Activated T-cell treated with anti-CD3 and anti-CD28 coated beads, Interleukin-2, amount 50 U/mL, for 72 hours (primary cell): ENCODE results near the gene HOXB5. TPM values are rescaled to one million over a fixed set of nuclear protein-coding genes. Genes with fewer than 3 reads are reported as not detected.

Source experiments
- ATAC-seq, 2 donors: fragments of 150-1000 bp; cut with Tn5 transposase; replicated peaks in 1 of 2; 2 replicates each; pipeline ENCODE4 v1.10.0; 2021; ENCODE audit warnings: moderate library complexity in 2 of 2, mild to moderate bottlenecking in 1 of 2
- DNase-seq, 2 donors: peaks; one replicate each; pipeline ENCODE4 v3.0.0; 2021 to 2022; ENCODE audit warnings: mixed read lengths in 1 of 2
- H3K27ac Mint-ChIP-seq: one replicate; pipeline ENCODE4 v1.8.0; 2022; ENCODE audit warnings: mild to moderate bottlenecking, moderate library complexity, mixed read lengths
- H3K27me3 Mint-ChIP-seq: one replicate; pipeline ENCODE4 v1.8.0; 2022; ENCODE audit warnings: low read depth, mixed read lengths
- H3K36me3 Mint-ChIP-seq, 2 donors: one replicate each; pipeline ENCODE4 v1.8.0; 2022; ENCODE audit warnings: mixed read lengths in 2 of 2, mild to moderate bottlenecking in 1 of 2; ENCODE audit not compliant: insufficient read depth in 2 of 2
- H3K4me1 Mint-ChIP-seq: one replicate; pipeline ENCODE4 v1.8.0; 2022; ENCODE audit warnings: low read depth, mixed read lengths
- H3K4me3 Mint-ChIP-seq, 2 donors: one replicate each; pipeline ENCODE4 v1.8.0; 2022; ENCODE audit warnings: mild to moderate bottlenecking in 2 of 2, mixed read lengths in 2 of 2, moderate library complexity in 2 of 2
- H3K9me3 Mint-ChIP-seq, 2 donors: one replicate each; pipeline ENCODE4 v1.8.0; 2022; ENCODE audit warnings: mixed read lengths in 2 of 2
- total RNA-seq, 2 donors: library from RNA; stranded (reverse); gene quantifications; one replicate each; pipeline ENCODE4 v1.2.3, GENCODE V29; 2022

The HOXB5 gene
- total RNA-seq, 2 donors from 2014 or later, result not detected

- Mint-ChIP-seq H3K9me3 (no peaks in the 10 kb centered on the region), H3K4me1 (peaks cover 56% of the 10 kb centered on the region), H3K36me3 (peaks cover 2 to 3% of the 10 kb centered on the region in 2 donors), H3K27ac (no peak overlapping the region), H3K4me3 (peak overlapping the region; percentile 89 to 95), H3K27me3 (peaks cover 60% of the 10 kb centered on the region)
- ATAC-seq, result no peak
- no peak for DNase-seq
Measured at GRCh38 chr17:48579471-48579759, 14.2 kb downstream of the HOXB5 start.

- H3K27me3 Mint-ChIP-seq, result peaks cover 59% of the 10 kb centered on the region
- DNase-seq (no peak), ATAC-seq (peak; percentile 57 to 71)
- H3K27ac Mint-ChIP-seq, result peak overlapping the region; percentile 58
- H3K9me3 Mint-ChIP-seq, result no peaks in the 10 kb centered on the region
- H3K4me1 Mint-ChIP-seq, result peaks cover 56% of the 10 kb centered on the region
- H3K4me3 Mint-ChIP-seq, result peak overlapping the region; percentile 89 to 95
- H3K36me3 Mint-ChIP-seq, result peaks cover 2 to 3% of the 10 kb centered on the region in 2 donors
Measured at GRCh38 chr17:48578616-48579470, 14.7 kb downstream of the HOXB5 start.

GRCh38 chr17:48577946-48578615, 15.5 kb downstream of the HOXB5 start, which contains the start of gene HOXB4:
HOXB4 (minus strand) TSS chr17:48578350; CDS start chr17:48578319, 31 bp downstream.
- DNase-seq (peak; percentile 73 to 77), ATAC-seq (peak; percentile 72 to 86)
- Mint-ChIP-seq H3K27ac (peak within 1 kb of the TSS; percentile 95), H3K4me1 (peaks cover 55% of the 10 kb centered on the region), H3K27me3 (peaks cover 51% of the 10 kb centered on the region), H3K36me3 (peaks cover 2 to 3% of the 10 kb centered on the region in 2 donors), H3K4me3 (peak within 1 kb of the TSS; percentile 89 to 95), H3K9me3 (no peaks in the 10 kb centered on the region)

GRCh38 chr17:48577330-48577945, 16.1 kb downstream of the HOXB5 start:
- H3K9me3 Mint-ChIP-seq, result no peaks in the 10 kb centered on the region
- ATAC-seq, result peak in 1 of 2 donors; percentile 12

GRCh38 chr17:48576479-48577309, 16.9 kb downstream of the HOXB5 start:
- no peaks in the 10 kb centered on the region for H3K9me3 Mint-ChIP-seq
- H3K36me3 Mint-ChIP-seq, result peaks cover 2 to 3% of the 10 kb centered on the region in 2 donors
- no peak overlapping the region for H3K27ac Mint-ChIP-seq
- H3K4me1 Mint-ChIP-seq, result peaks cover 45% of the 10 kb centered on the region
- no peak for ATAC-seq
- peak overlapping the region; percentile 75 to 78 for H3K4me3 Mint-ChIP-seq
- H3K27me3 Mint-ChIP-seq, result peaks cover 41% of the 10 kb centered on the region
- DNase-seq, result no peak

More at GRCh38 chr17:48577330-48577945, 16.1 kb downstream of the HOXB5 start:
- peaks cover 44% of the 10 kb centered on the region for H3K27me3 Mint-ChIP-seq
- H3K4me1 Mint-ChIP-seq, result peaks cover 49% of the 10 kb centered on the region
- H3K27ac Mint-ChIP-seq, result no peak overlapping the region
- no peak for DNase-seq
- H3K4me3 Mint-ChIP-seq, result peak overlapping the region; percentile 75 to 78
- H3K36me3 Mint-ChIP-seq, result peaks cover 2 to 3% of the 10 kb centered on the region in 2 donors

GRCh38 chr17:48575673-48576478, 17.7 kb downstream of the HOXB5 start:
- peaks cover 33% of the 10 kb centered on the region for H3K27me3 Mint-ChIP-seq
- no peak overlapping the region for H3K27ac Mint-ChIP-seq
- peak overlapping the region in 1 of 2 donors; percentile 37 for H3K4me3 Mint-ChIP-seq

GRCh38 chr17:48575066-48575582, 18.5 kb downstream of the HOXB5 start:
- H3K27me3 Mint-ChIP-seq, result peaks cover 25% of the 10 kb centered on the region
- peaks cover 2 to 3% of the 10 kb centered on the region in 2 donors for H3K36me3 Mint-ChIP-seq
- ATAC-seq (no peak), DNase-seq (no peak)
- H3K4me3 Mint-ChIP-seq, result no peak overlapping the region
- no peak overlapping the region for H3K27ac Mint-ChIP-seq
- no peaks in the 10 kb centered on the region for H3K9me3 Mint-ChIP-seq
- peaks cover 29% of the 10 kb centered on the region for H3K4me1 Mint-ChIP-seq

More at GRCh38 chr17:48575673-48576478, 17.7 kb downstream of the HOXB5 start:
- Mint-ChIP-seq H3K36me3 (peaks cover 2 to 3% of the 10 kb centered on the region in 2 donors), H3K4me1 (peaks cover 37% of the 10 kb centered on the region), H3K9me3 (no peaks in the 10 kb centered on the region)
- no peak for DNase-seq
- ATAC-seq, result no peak

- Mint-ChIP-seq H3K4me3 (no peak overlapping the region), H3K27ac (no peak overlapping the region), H3K4me1 (peaks cover 24% of the 10 kb centered on the region), H3K9me3 (no peaks in the 10 kb centered on the region), H3K27me3 (peaks cover 20% of the 10 kb centered on the region), H3K36me3 (peaks cover 2 to 3% of the 10 kb centered on the region in 2 donors)
- ATAC-seq (no peak), DNase-seq (no peak)
Measured at GRCh38 chr17:48574505-48575065, 19.0 kb downstream of the HOXB5 start.

- no peaks in the 10 kb centered on the region for H3K9me3 Mint-ChIP-seq
- ATAC-seq (no peak), DNase-seq (no peak)
- H3K4me1 Mint-ChIP-seq, result peaks cover 11% of the 10 kb centered on the region
- H3K27ac Mint-ChIP-seq, result no peak overlapping the region
- H3K27me3 Mint-ChIP-seq, result peaks cover 9% of the 10 kb centered on the region
- H3K4me3 Mint-ChIP-seq, result no peak overlapping the region
- H3K36me3 Mint-ChIP-seq, result no peaks in the 10 kb centered on the region
Measured at GRCh38 chr17:48571826-48572417, 21.7 kb downstream of the HOXB5 start.

- Mint-ChIP-seq H3K27ac (no peak overlapping the region), H3K27me3 (peaks cover 9% of the 10 kb centered on the region), H3K4me1 (peaks cover 8% of the 10 kb centered on the region), H3K36me3 (no peaks in the 10 kb centered on the region), H3K9me3 (no peaks in the 10 kb centered on the region), H3K4me3 (no peak overlapping the region)
- DNase-seq, result no peak
- ATAC-seq, result no peak
Measured at GRCh38 chr17:48571024-48571818, 22.4 kb downstream of the HOXB5 start.
